Measurements from ENCODE around the gene MYO1H.
"Not testable (repeated sequence)": the region's sequence is repeated elsewhere in the genome, so short reads cannot be mapped to it uniquely, and the experiment has no call there.

The MYO1H gene

GRCh38 chr12:109451400-109451799 is 103.7 kb downstream of the MYO1H start:
- DNase-seq = no peak

GRCh38 chr12:109452489-109452888 is 104.8 kb downstream of the MYO1H start:
- no peak for DNase-seq

GRCh38 chr12:109455706-109456105 is 108.0 kb downstream of the MYO1H start:
- DNase-seq = no peak

- DNase-seq = no peak
These were observed 110.4 kb downstream of the MYO1H start for GRCh38 chr12:109458086-109458485.

GRCh38 chr12:109458771-109459208 is 111.1 kb downstream of the MYO1H start:
- no peak for DNase-seq

GRCh38 chr12:109459247-109459646 is 111.5 kb downstream of the MYO1H start:
- no peak for DNase-seq

- no peak for DNase-seq
These were observed 112.8 kb downstream of the MYO1H start for GRCh38 chr12:109460538-109460937.

- DNase-seq = peak; percentile 78
These were observed 113.5 kb downstream of the MYO1H start for GRCh38 chr12:109461049-109461845.

GRCh38 chr12:109461846-109462756 is 114.4 kb downstream of the MYO1H start:
- peak; percentile 19 for DNase-seq

GRCh38 chr12:109462868-109463692 is 115.4 kb downstream of the MYO1H start:
- peak; percentile 58 for DNase-seq

- DNase-seq = no peak
These were observed 116.1 kb downstream of the MYO1H start for GRCh38 chr12:109463756-109464155.

GRCh38 chr12:109464642-109465351 is 117.1 kb downstream of the MYO1H start:
- DNase-seq = no peak

GRCh38 chr12:109466305-109466704 is 118.6 kb downstream of the MYO1H start:
- no peak for DNase-seq

GRCh38 chr12:109466821-109467220 is 119.1 kb downstream of the MYO1H start:
- no peak for DNase-seq

GRCh38 chr12:109467978-109468676 is 120.4 kb downstream of the MYO1H start:
- DNase-seq = peak; percentile 34

GRCh38 chr12:109469517-109469916 is 121.8 kb downstream of the MYO1H start:
- no peak for DNase-seq

- DNase-seq = no peak
These were observed 125.3 kb downstream of the MYO1H start for GRCh38 chr12:109473006-109473405.

- DNase-seq = not testable (repeated sequence)
These were observed 126.0 kb downstream of the MYO1H start for GRCh38 chr12:109473526-109474270.

- DNase-seq = no peak
These were observed 127.4 kb downstream of the MYO1H start for GRCh38 chr12:109475121-109475520.

- DNase-seq = no peak
These were observed 128.5 kb downstream of the MYO1H start for GRCh38 chr12:109475993-109476806.
